Heart right ventricle (tissue), 16 donors: ENCODE data around the gene CCT6A. TPM values are rescaled to one million over a fixed set of nuclear protein-coding genes. Genes with fewer than 3 reads are reported as not detected.

Source experiments
- ATAC-seq, 8 donors: fragments of 200-7000 bp; cut with Tn5 transposase; one replicate each; pipeline ENCODE4 v1.9.1; 2020; ENCODE audit warnings: mild to moderate bottlenecking in 8 of 8, moderate library complexity in 8 of 8, moderate number of reproducible peaks in 1 of 8
- DNase-seq, 2 donors: peaks; one replicate each; pipeline ENCODE4 v3.0.0-alpha.2; 2020
- H3K27ac ChIP-seq, 10 donors: fragments of 200-600 bp; sonication (generic) in 2 of 10; one replicate each; pipeline versions ENCODE4 v1.5.0 to v1.8.0; 2020 to 2022; ENCODE audit warnings: mild to moderate bottlenecking in 3 of 10
- H3K27me3 ChIP-seq, 7 donors: fragments of 200-600 bp; one replicate each; pipeline ENCODE4 v1.8.0; 2021 to 2022; ENCODE audit warnings: mild to moderate bottlenecking in 2 of 7
- H3K36me3 ChIP-seq, 9 donors: fragments of 200-600 bp; sonication (generic) in 1 of 9; one replicate each; pipeline versions ENCODE4 v1.5.0 to v1.8.0; 2020 to 2022; ENCODE audit warnings: mild to moderate bottlenecking in 2 of 9
- H3K4me1 ChIP-seq, 9 donors: fragments of 200-600 bp; sonication (generic) in 1 of 9; one replicate each; pipeline versions ENCODE4 v1.5.0 to v1.8.0; 2020 to 2022; ENCODE audit warnings: mild to moderate bottlenecking in 4 of 9
- H3K4me3 ChIP-seq, 10 donors: fragments of 200-600 bp; sonication (generic) in 2 of 10; one replicate each; pipeline versions ENCODE4 v1.5.0 to v1.8.0; 2020 to 2022; ENCODE audit warnings: mild to moderate bottlenecking in 7 of 10, moderate library complexity in 2 of 10
- H3K9me3 ChIP-seq, 11 donors: fragments of 200-600 bp in 10 of 11; sonication (generic) in 2 of 11; one replicate each; pipeline versions ENCODE4 v1.5.0 to v1.8.0; 2013 to 2022; ENCODE audit warnings: mild to moderate bottlenecking in 2 of 11, control low read depth in 1 of 11, moderate library complexity in 1 of 11
- WGBS, 2 donors: extraction: QIAGEN DNeasy Blood & Tissue Kit; methylation state at CpG; one replicate each; pipeline ENCODE4 v1.1.7; 2013; ENCODE audit warnings: inconsistent platforms in 1 of 2; 5-methylcytosine and 5-hydroxymethylcytosine counted together
- intact Hi-C, 10 donors: fragments of 100-400 bp; cut with DNase I; formaldehyde crosslinking; loops; one replicate each; pipeline versions ENCODE4 v1.11.1 to v1.14.2; 2022
- long read RNA-seq, 3 donors: library from polyadenylated mRNA; unstranded; transcript quantifications; one replicate each; pipeline ENCODE4 v2.0.0, GENCODE V29; 2020 to 2021
- polyA plus RNA-seq, 2 donors: library from polyadenylated mRNA; stranded (reverse); fragments of 200-250 nt; gene quantifications; one replicate each; pipeline ENCODE4 v1.2.3, GENCODE V29; 2013
- total RNA-seq, 10 donors: library from RNA; stranded (reverse); fragmentation: NEBNext Ultra II Directional in 3 of 10; extraction: Animal tissue kit (Norgen Biotek cat#: 25700) in 3 of 10; gene quantifications; one replicate each; pipeline versions ENCODE4 v1.2.1 to v1.2.4, GENCODE V29; 2021 to 2023
- TF ChIP-seq, protein P1 (sequence below), 9 donors: fragments of 200-600 bp; sonication (generic) in 2 of 9; IDR thresholded peaks; one replicate each; pipeline versions ENCODE4 v1.5.0 to v1.8.0; 2021 to 2022; ENCODE audit warnings: antibody characterized with exemption in 9 of 9, mild to moderate bottlenecking in 5 of 9, moderate library complexity in 1 of 9
- donor health status: Arrhythmogenic right ventricular cardiomyopathy.
- donor health status: ischemic (EF 13 %, LVEDD 7.1; RV severe dilation, severe dysfunction).
- donor health status: healthy with polysubstance abuse.
- donor health status: DM: no; HTN: yes; CAD: no.
- donor health status: DM: no; HTN: no; CAD: no.
- donor health status: ischemic (EF 25% LVEDD 6.9; RV normal size, moderate dysfunction).
- donor health status: ischemic (EF 25% LVEDD 5.7; RV mildly dilated, moderate dysfunction).
- donor health status: healthy.
- donor health status: DM: yes; HTN: yes; CAD: no.
- donor health status: Ischemic cardiomyopathy.
- donor health status: ischemic (EF 35%, LVEDD 5.7; RV mildly dilated, moderate dysfunction).
- donor health status: nonischemic (EF 11% LVEDD 7.7; RV severe dilation, severe dysfunction).
- donor health status: DM: yes; HTN: yes; CAD: no.
- donor health status: PGD.
- donor health status: ischemic (EF 29% LVEDD 5.4; RV normal size, mild dysfunction).
- donor health status: nonischemic (EF 23%, LVEDD 6.1; RV moderate dilation, normal function).

Gene CCT6A, protein sequence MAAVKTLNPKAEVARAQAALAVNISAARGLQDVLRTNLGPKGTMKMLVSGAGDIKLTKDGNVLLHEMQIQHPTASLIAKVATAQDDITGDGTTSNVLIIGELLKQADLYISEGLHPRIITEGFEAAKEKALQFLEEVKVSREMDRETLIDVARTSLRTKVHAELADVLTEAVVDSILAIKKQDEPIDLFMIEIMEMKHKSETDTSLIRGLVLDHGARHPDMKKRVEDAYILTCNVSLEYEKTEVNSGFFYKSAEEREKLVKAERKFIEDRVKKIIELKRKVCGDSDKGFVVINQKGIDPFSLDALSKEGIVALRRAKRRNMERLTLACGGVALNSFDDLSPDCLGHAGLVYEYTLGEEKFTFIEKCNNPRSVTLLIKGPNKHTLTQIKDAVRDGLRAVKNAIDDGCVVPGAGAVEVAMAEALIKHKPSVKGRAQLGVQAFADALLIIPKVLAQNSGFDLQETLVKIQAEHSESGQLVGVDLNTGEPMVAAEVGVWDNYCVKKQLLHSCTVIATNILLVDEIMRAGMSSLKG
- total RNA-seq (10 to 100 TPM; 53.5 to 74.8 (median 66.2) TPM), polyA plus RNA-seq (100 to 1,000 TPM in 1 of 2 donors, 10 to 100 TPM in 1; 79.9 to 155 TPM)
- long read RNA-seq, donor 1, transcript CCT6A-201 (14 exons, 2,719 nt), result major isoform, 174 of 192 reads
- long read RNA-seq, donor 1, partial matches to known transcripts, result 8 of 192 reads
- long read RNA-seq, donor 1, other reads (novel, unspliced or antisense), result 9 of 192 reads
- long read RNA-seq, donor 2, transcript CCT6A-201 (14 exons, 2,719 nt), result major isoform, 133 of 148 reads
- long read RNA-seq, donor 2, partial matches to known transcripts, result 8 of 148 reads
- long read RNA-seq, donor 2, other reads (novel, unspliced or antisense), result 6 of 148 reads
- long read RNA-seq, donor 3, transcript CCT6A-202 (13 exons, 2,529 nt), result minor isoform, 5 of 467 reads
- long read RNA-seq, donor 3, transcript CCT6A-201 (14 exons, 2,719 nt), result major isoform, 422 of 467 reads
- long read RNA-seq, donor 3, partial matches to known transcripts, result 20 of 467 reads
- long read RNA-seq, donor 3, other reads (novel, unspliced or antisense), result 19 of 467 reads

DNA sequence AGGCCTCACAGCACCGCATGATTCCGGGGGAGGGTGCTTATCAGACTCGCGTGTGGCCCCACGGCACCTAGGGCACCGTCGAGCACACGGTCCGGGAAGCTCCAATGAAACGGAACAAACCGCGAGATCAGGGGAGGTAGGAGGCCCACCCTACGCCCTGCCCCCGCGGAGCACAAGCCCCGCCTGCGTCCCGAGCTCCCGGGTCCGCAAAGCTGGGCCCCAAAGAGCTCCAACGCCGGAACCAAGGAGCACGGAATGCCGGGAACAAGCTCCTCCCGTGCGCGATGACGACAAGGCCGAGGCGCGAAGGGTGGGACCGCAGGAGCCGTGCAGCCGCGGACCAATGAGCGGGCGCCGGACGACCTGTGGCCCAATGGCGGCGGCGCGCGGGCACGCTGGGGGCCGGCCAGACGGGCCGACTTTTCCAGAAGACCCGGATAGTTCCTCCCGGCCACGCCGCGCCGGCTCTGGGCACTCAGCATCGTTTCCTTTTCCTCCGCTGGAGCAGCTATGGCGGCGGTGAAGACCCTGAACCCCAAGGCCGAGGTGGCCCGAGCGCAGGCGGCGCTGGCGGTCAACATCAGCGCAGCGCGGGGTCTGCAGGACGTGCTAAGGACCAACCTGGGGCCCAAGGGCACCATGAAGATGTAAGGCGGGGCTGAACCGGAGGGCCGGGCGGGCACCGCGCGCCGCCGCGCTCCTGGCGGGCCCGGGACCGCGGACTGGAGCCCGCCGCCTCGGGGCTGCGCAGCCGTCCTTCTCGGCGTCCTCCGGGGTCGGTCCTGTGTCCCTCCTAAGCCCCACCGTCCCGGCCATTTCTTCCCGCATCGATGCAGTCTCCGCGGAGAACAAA lies at the start of gene CCT6A, which contains the start of gene PSPH:
CCT6A (plus strand) TSS at position 427 of the 853 bp plus-strand sequence; CDS start at position 511, 84 bp downstream.
PSPH (minus strand) TSS at position 106 of the 853 bp plus-strand sequence. CDS start 30,232 bp downstream, outside the sequence.
- no peaks in the 10 kb centered on the region for H3K27me3 ChIP-seq
- H3K9me3 ChIP-seq, result no peaks in the 10 kb centered on the region
- DNase-seq (peak; percentile 98), ATAC-seq (peak; percentile 99 to 100 (median 99))
- H3K36me3 ChIP-seq, result peaks cover 0 to 41% (median 36%) of the 10 kb centered on the region in 9 donors
- peak within 1 kb of the TSS; percentile 77 to 95 (median 91) for H3K27ac ChIP-seq
- TF ChIP-seq, protein P1, sequence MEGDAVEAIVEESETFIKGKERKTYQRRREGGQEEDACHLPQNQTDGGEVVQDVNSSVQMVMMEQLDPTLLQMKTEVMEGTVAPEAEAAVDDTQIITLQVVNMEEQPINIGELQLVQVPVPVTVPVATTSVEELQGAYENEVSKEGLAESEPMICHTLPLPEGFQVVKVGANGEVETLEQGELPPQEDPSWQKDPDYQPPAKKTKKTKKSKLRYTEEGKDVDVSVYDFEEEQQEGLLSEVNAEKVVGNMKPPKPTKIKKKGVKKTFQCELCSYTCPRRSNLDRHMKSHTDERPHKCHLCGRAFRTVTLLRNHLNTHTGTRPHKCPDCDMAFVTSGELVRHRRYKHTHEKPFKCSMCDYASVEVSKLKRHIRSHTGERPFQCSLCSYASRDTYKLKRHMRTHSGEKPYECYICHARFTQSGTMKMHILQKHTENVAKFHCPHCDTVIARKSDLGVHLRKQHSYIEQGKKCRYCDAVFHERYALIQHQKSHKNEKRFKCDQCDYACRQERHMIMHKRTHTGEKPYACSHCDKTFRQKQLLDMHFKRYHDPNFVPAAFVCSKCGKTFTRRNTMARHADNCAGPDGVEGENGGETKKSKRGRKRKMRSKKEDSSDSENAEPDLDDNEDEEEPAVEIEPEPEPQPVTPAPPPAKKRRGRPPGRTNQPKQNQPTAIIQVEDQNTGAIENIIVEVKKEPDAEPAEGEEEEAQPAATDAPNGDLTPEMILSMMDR (IDR thresholded peaks at IDR 0.05), result no peak
- H3K4me1 ChIP-seq, result peaks cover 6 to 57% (median 28%) of the 10 kb centered on the region in 9 donors
- intact Hi-C loops, result loop anchor here in 3 of 10 donors (1.0 to 5.0 kb wide), 3 partner anchors 13 to 89 kb away; partner anchors contain the start of genes CHCHD2 (in 1 of the 3), NIPSNAP2 (in 1 of the 3) and SUMF2 (in 1 of the 3)
- WGBS, 2 donors, result 0% methylated on average over 77 to 97 of the region's 97 CpGs
- peak within 1 kb of the TSS; percentile 63 to 98 (median 82) for H3K4me3 ChIP-seq

DNA sequence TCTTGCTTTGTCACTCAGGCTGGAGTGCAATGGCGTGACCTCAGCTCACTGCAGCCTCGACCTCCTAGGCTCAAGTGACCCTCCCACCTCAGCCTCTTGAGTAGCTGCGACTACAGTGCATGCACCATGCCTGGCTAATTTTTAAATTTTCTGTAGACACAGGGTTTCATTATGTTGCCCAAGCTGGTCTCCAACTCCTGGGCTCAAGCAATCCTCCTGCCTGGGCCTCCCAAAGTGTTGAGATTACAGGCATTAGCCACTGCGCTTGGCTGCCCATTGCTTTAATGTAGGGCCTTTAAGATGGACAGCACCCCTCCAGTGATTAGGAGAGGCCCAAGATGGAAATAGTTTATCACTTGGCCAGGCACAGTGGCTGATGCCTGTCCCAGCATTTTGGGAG lies 47.8 kb upstream of the CCT6A start:
- WGBS, 2 donors, result 84 to 88% methylated on average over 4 of the region's 4 CpGs
- H3K4me3 ChIP-seq, result no peak overlapping the region
- no peak overlapping the region for H3K27ac ChIP-seq
- peaks cover 0 to 23% (median 9%) of the 10 kb centered on the region in 9 donors for H3K36me3 ChIP-seq
- DNase-seq (no peak), ATAC-seq (no peak)
- H3K9me3 ChIP-seq, result no peaks in the 10 kb centered on the region
- intact Hi-C loops, result loop anchor here in 6 of 10 donors (2.0 to 10.0 kb wide), 3 partner anchors 69 to 71 kb away; no protein-coding TSS in a partner anchor
- TF ChIP-seq, protein P1 (IDR thresholded peaks at IDR 0.05), result no peak
- no peaks in the 10 kb centered on the region for H3K27me3 ChIP-seq
- peaks cover 0 to 12% (median 0%) of the 10 kb centered on the region in 9 donors for H3K4me1 ChIP-seq

DNA sequence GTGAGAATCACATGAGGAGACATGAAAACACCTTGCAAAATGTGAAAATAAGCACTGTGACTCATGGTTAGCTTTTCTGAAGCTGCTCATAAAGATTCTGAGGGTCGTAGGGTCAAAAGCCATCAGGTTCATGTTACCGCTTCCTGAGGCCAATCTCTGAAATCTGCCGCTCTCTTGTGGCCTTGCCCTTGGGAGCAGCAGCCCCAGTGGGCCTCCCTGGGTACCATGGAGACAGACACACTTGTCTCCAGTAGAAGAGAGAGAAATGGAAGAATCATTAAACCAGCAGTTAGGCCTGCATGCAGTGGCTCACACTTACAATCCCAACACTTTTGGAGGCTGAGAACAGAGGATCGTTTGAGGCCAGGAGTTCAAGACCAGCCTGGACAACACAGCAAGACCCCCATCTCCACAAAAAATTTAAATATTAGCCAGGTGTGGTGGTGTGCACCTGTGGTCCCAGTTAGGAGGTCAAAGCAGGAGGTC lies 44.4 kb upstream of the CCT6A start:
- no peak for ATAC-seq
- intact Hi-C loops, result loop anchor here in 3 of 10 donors (5.0 to 10.0 kb wide), 2 partner anchors 65 to 68 kb away; no protein-coding TSS in a partner anchor

More for the DNA sequence above, 44.4 kb upstream of the CCT6A start:
- Histone ChIP-seq H3K27me3 (no peaks in the 10 kb centered on the region), H3K4me1 (peaks cover 0 to 9% (median 0%) of the 10 kb centered on the region in 9 donors), H3K9me3 (no peaks in the 10 kb centered on the region), H3K36me3 (peaks cover 0 to 14% (median 0%) of the 10 kb centered on the region in 9 donors), H3K27ac (no peak overlapping the region), H3K4me3 (no peak overlapping the region)
- TF ChIP-seq, protein P1 (IDR thresholded peaks at IDR 0.05), result no peak
- 82 to 87% methylated on average over 4 of the region's 4 CpGs for WGBS, 2 donors
- DNase-seq, result no peak
